Calu3 (cell line): Measurements from ENCODE around the gene FHIT. TPM values are rescaled to one million over a fixed set of nuclear protein-coding genes. Genes with fewer than 3 reads are reported as not detected.
"Not testable (repeated sequence)": the region's sequence is repeated elsewhere in the genome, so short reads cannot be mapped to it uniquely, and the experiment has no call there.

Source experiments
- BruUV-seq: library from RNA; stranded (reverse); fragments of 400-500 nt; replicated peaks from 2 replicates; lab custom pipeline; 2021; lab: Mats Ljungman, UMichigan
- CTCF ChIA-PET: fragments of 300-600 bp; sonication (Branson Sonifier 250); formaldehyde crosslinking; loops from one replicate; lab custom pipeline; 2022; ENCODE audit warnings: antibody characterized with exemption; lab: Charles Lee
- DNase-seq: peaks from one replicate; pipeline ENCODE4 v3.0.0; 2022
- H3K27ac Mint-ChIP-seq: one replicate; pipeline ENCODE4 v1.8.0; 2022; ENCODE audit warnings: mixed read lengths; ENCODE audit not compliant: unreplicated experiment
- H3K27me3 Mint-ChIP-seq: one replicate; pipeline ENCODE4 v1.8.0; 2022; ENCODE audit warnings: mixed read lengths; ENCODE audit not compliant: unreplicated experiment
- H3K36me3 Mint-ChIP-seq: one replicate; pipeline ENCODE4 v1.8.0; 2022; ENCODE audit warnings: mild to moderate bottlenecking, moderate library complexity, mixed read lengths; ENCODE audit not compliant: insufficient read depth, unreplicated experiment
- H3K4me1 Mint-ChIP-seq: one replicate; pipeline ENCODE4 v1.8.0; 2022; ENCODE audit warnings: mild to moderate bottlenecking, low read depth, mixed read lengths; ENCODE audit not compliant: unreplicated experiment
- H3K4me3 Mint-ChIP-seq: one replicate; pipeline ENCODE4 v1.8.0; 2022; ENCODE audit warnings: mild to moderate bottlenecking, low read depth, moderate library complexity, mixed read lengths; ENCODE audit not compliant: unreplicated experiment
- H3K9me3 Mint-ChIP-seq: one replicate; pipeline ENCODE4 v1.8.0; 2022; ENCODE audit warnings: low read depth, mixed read lengths; ENCODE audit not compliant: unreplicated experiment
- CTCF ChIP-seq: fragments of 200-600 bp; IDR thresholded peaks from one replicate; pipeline ENCODE4 v1.8.0; 2022; ENCODE audit warnings: antibody characterized with exemption; ENCODE audit not compliant: unreplicated experiment
- intact Hi-C: fragments of 100-400 bp; cut with micrococcal nuclease; formaldehyde crosslinking; loops from one replicate; pipeline ENCODE4 v1.10.0; 2022; ENCODE audit not compliant: unreplicated experiment
- total RNA-seq: library from RNA; stranded (reverse); gene quantifications from 2 replicates; pipeline ENCODE4 v1.2.3, GENCODE V29; 2022

The FHIT gene
- total RNA-seq, 1 experiment from 2014 or later, result 6.2 TPM

- no peak for TF ChIP-seq CTCF
- H3K4me1 Mint-ChIP-seq, result no peaks in the 10 kb centered on the region
- CTCF ChIA-PET, result no interaction called here
- no peak overlapping the region for H3K4me3 Mint-ChIP-seq
- no peaks in the 10 kb centered on the region for H3K27me3 Mint-ChIP-seq
- H3K27ac Mint-ChIP-seq, result no peak overlapping the region
- DNase-seq, result no peak
- H3K9me3 Mint-ChIP-seq, result peaks cover 11% of the 10 kb centered on the region
- BruUV-seq, result no TSS peak
- no peaks in the 10 kb centered on the region for H3K36me3 Mint-ChIP-seq
- intact Hi-C loops, result no loop called here
These were observed 352.9 kb downstream of the FHIT start for GRCh38 chr3:60898321-60898720.

GRCh38 chr3:60893946-60894345, 357.3 kb downstream of the FHIT start:
- H3K27me3 Mint-ChIP-seq, result no peaks in the 10 kb centered on the region
- H3K9me3 Mint-ChIP-seq, result peaks cover 16% of the 10 kb centered on the region
- no peak for TF ChIP-seq CTCF
- intact Hi-C loops, result no loop called here
- H3K4me3 Mint-ChIP-seq, result no peak overlapping the region
- no peaks in the 10 kb centered on the region for H3K36me3 Mint-ChIP-seq
- no peaks in the 10 kb centered on the region for H3K4me1 Mint-ChIP-seq
- no peak for DNase-seq
- BruUV-seq, result no TSS peak
- CTCF ChIA-PET, result no interaction called here
- H3K27ac Mint-ChIP-seq, result no peak overlapping the region

GRCh38 chr3:60890226-60890625, 361.0 kb downstream of the FHIT start:
- no peak for DNase-seq
- Mint-ChIP-seq H3K36me3 (no peaks in the 10 kb centered on the region), H3K4me3 (no peak overlapping the region), H3K9me3 (peaks cover 14% of the 10 kb centered on the region), H3K27me3 (no peaks in the 10 kb centered on the region), H3K27ac (no peak overlapping the region), H3K4me1 (no peaks in the 10 kb centered on the region)
- intact Hi-C loops, result no loop called here
- CTCF ChIA-PET, result no interaction called here
- no TSS peak for BruUV-seq
- no peak for TF ChIP-seq CTCF

GRCh38 chr3:60888952-60889351, 362.3 kb downstream of the FHIT start:
- DNase-seq, H3K4me1 Mint-ChIP-seq, intact Hi-C loops, H3K36me3 Mint-ChIP-seq, CTCF ChIA-PET, H3K27ac Mint-ChIP-seq, H3K27me3 Mint-ChIP-seq, BruUV-seq, H3K4me3 Mint-ChIP-seq: not testable (repeated sequence)
- peaks cover 11% of the 10 kb centered on the region for H3K9me3 Mint-ChIP-seq

- H3K4me1 Mint-ChIP-seq, result no peaks in the 10 kb centered on the region
- peaks cover 11% of the 10 kb centered on the region for H3K9me3 Mint-ChIP-seq
- BruUV-seq, result no TSS peak
- H3K36me3 Mint-ChIP-seq, result no peaks in the 10 kb centered on the region
- CTCF ChIA-PET, result no interaction called here
- intact Hi-C loops, result no loop called here
- no peak overlapping the region for H3K4me3 Mint-ChIP-seq
- H3K27me3 Mint-ChIP-seq, result no peaks in the 10 kb centered on the region
- DNase-seq, result no peak
- no peak for TF ChIP-seq CTCF
- no peak overlapping the region for H3K27ac Mint-ChIP-seq
These were observed 363.7 kb downstream of the FHIT start for GRCh38 chr3:60887574-60887973.
